NCI-H2196 treated with DMSO at 0.1 percent for 48 hours (cell line): ENCODE measurements around the gene TLE5.
"Not testable (repeated sequence)": the region's sequence is repeated elsewhere in the genome, so short reads cannot be mapped to it uniquely, and the experiment has no call there.

Experiments
- DNase-seq: peaks from one replicate; lab custom pipeline; 2025; ENCODE audit not compliant: unreplicated experiment; lab: John Stamatoyannopoulos, UW

TLE5 gene

DNA sequence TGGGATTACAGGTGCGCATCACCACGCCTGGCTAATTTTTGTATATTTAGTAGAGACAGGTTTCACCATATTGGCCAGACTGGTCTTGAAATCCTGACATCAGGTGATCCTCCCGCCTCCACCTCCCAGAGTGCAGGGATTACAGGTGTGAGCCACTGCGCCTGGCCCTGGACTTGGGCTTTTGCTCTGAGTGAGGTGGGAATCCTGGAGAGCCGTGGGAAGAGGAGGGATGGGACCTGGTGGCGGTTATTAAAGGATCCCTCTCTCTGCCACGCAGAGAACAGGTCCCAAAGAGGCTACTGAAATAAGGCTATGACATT is 1.7 kb upstream of the TLE5 start:
- DNase-seq: no peak

DNA sequence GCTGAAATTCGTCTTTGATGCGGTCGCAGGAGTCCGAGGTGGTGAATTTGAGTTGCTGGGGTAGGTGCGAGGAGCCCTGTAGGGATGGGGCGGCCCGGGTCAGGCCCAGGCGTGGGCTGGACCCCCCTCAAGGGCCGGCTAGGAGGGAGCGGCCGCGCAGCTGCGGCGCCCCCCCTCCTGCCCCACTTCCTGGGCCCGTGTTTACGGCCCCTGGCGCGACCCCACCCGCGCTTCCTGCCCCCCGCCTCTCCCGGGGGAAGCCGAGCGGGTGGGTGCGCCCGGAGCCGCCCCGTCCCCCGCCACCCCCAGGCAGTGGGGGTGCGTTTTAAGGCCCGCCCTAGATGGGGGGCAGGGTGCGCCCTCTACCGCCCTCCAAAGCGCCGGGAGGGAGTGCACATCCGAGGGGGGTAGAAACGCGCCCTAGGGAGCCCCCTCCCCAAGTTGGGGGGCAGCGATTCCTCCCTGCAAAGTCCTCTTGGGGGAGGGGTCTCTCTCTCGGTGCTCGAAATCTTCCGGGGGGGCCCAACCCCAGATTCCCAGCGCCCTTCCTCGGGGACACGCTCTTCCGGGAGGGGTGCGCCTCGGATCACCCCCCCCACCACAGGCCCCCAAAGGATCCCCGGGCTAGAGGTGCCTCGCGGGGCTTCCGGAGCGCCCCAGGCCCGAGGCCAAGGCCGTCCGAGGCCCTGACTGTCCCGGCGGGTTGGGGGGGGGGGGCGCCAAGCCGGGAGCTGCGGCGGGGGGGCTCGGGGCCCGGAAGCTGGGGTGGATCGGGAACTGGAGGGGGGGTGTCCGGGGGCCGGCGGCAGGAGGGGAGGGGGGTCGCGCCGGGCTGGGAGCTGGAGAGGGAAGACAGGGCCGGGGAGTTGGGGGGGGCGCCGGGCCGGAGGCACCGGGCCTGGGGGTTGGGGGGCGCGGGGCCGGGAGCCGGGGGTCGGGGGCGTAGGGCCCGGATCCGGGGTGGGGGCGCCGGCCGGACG is 823 bp downstream of the TLE5 start:
- no peak for DNase-seq

DNA sequence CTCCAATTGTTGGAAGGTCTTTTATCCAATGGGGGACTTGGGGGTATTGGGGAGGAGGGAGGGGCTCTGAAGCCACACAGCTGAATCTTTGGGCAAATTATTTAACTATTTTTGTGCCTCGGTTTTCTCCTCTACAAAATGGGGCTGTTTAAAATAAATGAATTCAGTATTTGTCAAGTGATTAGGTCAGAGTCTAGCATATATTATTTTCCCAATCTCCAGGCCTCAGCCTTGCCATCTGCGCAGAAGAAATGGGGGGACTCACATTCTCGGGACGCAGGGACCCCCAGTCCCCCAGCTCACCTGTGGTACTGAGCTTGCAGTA is 1.5 kb downstream of the TLE5 start:
- DNase-seq: no peak

DNA sequence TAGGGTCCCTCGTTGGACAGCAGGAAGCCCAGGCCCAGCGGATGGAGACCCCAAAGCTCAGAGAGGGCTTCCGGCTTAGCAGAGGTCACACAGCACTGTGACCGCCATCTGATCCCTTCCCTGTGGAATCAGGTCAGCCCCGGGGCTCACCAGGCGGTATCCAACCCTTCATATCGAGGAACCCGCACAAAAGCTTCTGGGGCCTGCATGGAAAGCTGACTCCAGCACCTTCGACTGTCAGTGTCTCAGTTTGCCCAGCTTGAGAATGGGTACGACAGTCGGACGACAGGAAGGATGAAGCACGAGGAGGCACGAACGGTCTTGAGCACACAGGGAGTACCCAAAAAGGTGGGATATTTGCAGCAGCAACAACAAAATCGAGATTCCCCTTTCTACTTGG is 2.6 kb downstream of the TLE5 start:
- no peak for DNase-seq

DNA sequence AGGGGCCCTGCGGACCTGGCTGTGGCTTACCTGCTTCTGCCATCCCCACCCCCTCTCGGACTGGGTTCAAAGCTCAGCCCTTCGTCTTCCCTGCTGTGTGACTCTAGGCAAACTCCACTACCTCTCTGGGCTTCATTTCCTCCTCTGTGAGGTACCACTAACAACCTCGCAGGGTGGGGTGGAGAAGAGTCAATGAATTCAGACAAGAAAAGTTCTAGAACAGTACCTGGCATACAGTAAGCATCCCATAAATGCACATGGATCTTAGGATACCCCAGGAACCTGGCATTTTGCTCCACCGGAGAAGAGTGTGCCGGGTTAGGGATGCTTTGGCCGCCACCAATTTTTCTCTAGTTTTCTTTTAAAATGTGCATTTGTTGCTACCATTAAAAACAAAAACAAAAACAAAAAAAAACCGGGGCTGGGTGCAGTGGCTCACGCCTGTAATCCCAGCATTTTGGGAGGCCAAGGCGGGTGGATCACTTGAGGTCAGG is 3.4 kb downstream of the TLE5 start:
- no peak for DNase-seq

DNA sequence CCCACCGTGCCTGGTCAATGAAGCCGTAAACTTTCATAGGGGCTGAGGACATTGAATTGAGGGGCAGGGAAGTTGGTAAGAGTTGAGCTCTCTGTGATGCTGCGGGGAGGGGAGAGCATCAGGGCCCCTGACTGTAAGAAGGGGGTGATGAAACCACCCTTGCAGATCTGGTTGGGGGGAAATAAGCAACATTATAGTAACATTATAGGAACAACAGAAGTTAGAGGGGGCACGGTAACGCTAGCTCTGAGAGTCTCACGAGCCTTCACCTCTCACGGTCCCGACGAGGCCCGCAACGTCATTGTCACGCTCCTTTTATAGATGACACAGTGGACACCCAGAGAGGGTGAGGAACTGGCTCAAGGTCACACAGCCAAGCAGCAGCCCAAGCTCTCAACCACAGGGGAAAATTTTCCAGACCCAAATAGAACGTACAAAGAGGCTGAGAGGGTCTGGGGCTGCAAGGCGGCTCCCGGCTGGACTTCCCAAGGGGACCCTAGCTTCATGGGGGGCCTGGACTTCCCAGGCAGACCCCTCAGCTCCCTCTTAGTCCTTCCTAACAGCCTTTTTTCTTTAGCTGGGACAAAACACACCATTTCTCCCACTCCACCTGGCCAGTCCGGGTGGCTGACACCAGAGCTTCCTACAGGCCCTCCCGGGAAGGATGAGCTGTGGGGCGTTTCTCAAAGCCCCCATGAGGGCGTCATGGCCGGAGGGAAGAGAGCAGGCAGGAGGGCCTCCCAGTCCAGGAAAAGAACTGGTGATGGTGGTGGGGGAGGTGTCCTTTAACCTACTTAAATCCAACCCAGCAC is 4.1 kb downstream of the TLE5 start:
- no peak for DNase-seq

DNA sequence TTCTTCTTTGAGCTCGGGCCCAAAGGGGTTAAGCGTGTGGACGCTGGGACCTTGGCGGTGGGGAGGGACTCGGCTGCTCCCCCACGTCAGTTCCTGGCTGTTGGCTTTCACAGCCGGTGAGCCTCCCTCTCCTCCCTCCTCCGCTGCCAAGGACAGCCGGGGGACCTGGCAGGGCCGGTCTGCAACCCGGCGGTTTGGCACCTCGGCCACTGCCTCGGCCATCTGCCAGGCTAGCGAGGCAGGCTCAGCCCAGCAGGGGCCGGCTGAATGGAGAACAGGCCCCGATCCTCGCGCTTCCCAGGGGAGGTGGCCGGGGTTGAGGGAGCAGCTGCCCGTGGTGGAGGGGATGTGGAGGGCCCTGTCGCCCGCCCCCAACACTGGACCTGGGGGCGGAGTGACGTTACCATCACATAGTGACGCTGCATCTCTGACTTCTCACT is 5.0 kb downstream of the TLE5 start:
- peak; percentile 85 for DNase-seq

DNA sequence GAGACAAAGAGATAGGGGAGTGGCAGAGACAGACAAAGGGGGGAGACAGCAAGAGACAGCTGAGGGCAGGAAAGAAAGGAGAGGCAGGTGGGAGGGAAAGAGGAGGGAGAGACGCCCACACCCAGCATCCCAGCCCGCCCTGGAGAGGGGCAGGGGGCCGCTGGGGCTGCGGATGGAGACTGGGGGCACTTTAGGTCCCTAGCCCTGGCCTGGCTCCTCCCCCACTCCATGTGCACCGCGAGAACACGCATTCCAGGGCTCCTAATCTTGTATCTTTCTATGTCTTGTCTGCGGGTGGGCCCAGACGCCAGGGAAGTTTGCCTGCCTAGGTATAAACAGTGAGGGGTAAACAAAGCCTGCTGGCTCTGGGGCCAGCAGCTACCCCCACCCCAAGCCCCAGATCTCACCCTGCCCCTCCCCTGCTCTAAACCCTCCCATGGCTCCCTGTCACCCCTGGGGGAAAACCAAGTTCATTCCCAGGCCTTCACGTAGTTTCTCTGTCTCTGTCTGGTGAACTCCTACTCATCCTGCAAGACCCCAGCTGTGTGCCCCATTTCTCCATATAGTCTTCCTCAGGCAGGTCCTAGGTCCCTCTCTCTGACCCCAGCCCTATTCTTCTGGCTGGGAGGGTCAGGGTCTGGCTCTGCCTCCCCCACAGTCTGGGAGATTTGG is 5.7 kb downstream of the TLE5 start:
- DNase-seq: peak; percentile 81

DNA sequence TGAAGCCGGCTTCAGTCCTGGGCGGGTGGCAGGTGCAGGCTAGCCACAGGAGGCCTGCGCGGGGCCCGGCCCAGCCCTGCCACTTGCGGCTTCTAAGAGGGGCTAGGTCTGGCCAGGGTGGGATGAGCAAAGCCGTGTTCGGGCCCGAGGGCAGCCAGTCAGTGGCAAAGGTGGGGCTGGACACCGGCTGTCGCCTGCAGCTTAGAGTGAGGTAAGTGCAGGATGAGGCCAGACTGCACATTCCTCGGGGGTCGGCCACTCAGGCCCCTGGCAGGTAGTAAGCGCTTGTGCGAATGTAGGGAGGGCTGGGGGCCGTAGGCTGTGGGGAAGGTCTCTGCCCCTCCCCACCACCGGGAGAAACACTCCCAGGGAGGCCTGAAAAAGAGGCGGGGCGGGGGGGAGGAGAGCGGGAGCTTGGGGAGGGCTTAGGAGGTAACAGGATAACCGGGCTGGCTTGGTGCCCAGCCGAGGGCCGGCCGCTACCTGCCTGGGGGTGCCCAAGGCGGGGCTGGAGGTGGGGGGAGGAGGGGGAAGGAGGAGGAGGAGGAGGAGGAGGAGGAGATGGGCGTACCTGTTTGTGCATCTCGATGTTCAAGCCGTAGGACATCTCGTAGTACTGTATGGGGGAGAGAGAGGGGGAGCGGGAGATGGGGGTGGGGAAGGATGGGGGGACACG is 6.4 kb downstream of the TLE5 start:
- DNase-seq: peak; percentile 81

DNA sequence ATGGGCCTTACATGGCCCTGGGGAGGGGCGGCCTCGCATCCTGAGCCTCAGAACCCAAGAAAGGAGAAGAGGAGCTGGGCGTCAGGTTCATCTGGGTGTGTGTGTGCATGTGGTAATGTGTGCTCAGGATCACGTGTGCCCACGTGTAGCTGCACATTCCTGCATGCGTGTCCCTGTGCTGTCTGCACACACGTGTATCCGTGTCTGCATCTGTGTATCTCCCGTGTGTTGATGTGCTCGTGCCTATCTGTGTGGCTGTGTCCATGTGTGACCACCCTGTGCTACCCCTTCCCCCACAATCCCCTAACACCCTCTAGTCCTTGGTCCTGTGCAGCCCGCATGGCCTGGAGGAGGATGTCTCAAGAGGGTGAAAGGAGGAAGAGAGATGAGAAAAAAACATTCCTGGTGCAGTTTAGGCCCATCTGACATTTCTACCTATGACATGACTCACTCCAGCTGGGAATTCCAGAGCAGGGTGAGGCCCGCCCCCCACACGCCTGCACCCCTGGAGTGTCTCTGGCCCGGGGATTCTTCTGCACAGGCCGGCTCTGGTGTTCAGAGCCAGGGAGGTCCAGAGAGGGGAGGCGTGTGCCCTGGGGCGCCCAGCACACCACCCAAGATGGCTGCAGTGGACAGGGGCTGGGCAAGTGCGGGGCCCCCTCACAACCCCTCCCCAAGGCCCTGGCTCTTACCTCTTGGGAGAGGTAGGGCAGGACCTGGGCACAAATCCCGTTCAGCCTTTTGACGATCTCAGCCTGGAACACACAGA is 7.1 kb downstream of the TLE5 start:
- DNase-seq: no peak

DNA sequence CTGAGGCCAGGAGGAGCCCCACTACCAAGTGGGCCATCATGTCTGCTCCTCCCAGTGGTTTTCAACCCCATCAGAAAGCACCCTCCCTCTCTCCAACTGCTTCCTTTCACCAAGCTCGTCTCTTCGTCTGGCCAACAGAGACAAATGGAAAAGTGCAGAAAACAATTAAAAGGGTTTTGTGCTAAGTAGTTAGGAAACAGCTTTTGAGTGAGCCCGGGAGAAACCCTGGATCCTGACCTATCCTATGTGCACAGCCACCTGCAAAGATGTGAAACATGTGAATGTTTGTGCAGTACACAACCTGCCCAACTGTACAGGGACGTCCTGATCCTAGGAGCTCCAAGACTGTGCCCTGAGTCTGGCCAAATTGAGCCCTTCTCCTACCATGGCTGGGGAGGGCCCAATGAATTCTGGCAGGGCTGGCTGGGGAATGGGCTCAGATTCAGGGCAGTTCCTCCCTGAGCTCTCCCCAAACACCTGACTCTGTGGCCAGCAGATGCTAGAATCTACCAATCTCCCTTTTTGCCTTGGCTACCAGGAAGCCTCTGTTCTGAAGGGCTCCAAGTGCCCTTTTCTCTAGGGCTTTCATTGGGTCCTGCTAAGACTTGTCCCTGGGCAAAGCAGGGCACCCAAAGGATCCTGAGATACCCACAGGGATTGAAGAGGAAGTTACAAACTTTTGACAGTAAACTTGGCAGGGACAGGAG is 7.9 kb downstream of the TLE5 start:
- no peak for DNase-seq

DNA sequence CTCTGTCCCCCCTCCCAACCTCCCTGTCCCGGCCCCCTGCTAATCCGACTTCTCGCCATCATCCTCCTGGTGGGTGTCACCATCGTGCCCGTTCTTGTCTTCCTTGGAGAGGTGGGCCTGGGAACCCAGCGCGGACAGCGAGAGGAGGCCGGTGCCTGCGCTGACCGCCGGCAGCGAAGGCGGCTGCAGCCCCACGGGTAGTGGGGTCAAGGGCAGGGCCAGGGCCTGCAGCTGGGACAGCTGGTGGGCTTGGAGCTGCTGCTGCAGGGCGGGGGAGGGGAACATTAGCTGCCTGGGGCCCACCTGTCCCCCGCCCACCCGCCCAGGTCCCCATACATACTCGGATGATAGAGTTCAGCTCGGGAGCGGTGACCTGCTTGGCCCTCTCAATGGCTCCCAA is 8.5 kb downstream of the TLE5 start:
- no peak for DNase-seq

DNA sequence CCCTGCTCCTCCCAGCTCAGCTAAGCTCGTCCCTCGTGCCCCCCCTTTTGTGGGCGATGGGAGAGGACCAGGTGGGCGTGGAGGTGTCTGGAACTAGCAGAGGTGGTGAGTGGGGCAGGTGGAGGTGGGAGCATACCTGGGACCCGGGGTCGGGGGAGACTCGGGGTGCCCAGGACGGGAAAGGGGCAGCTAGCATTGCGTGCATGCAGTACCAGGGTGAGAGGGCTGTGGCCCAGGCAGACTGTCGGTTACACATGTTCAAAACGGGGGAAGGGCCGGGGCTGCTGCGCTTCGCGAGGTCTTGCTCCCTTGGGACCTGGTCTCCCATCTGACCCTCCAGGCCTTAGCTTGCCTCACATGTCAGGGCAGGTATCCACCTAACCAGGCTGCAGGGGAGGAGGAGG is 9.1 kb downstream of the TLE5 start:
- no peak for DNase-seq

DNA sequence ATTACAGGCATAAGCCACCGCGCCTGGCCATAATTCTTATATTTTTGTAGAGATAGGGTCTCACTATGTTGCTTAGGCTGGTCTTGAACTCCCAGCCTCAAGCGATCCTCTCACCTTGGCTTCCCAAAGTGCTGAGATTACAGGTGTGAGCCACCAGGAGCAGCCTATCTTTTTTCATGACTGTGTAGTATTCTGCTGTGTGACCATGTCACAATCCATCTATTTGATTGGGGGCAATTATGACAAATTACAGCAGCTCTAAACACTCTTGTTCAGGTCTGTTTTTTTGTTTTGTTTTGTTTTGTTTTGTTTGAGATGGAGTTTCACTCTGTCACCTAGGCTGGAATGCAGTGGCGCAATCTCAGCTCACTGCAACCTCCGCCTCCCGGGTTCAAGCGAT is 12.3 kb downstream of the TLE5 start:
- not testable (repeated sequence) for DNase-seq

DNA sequence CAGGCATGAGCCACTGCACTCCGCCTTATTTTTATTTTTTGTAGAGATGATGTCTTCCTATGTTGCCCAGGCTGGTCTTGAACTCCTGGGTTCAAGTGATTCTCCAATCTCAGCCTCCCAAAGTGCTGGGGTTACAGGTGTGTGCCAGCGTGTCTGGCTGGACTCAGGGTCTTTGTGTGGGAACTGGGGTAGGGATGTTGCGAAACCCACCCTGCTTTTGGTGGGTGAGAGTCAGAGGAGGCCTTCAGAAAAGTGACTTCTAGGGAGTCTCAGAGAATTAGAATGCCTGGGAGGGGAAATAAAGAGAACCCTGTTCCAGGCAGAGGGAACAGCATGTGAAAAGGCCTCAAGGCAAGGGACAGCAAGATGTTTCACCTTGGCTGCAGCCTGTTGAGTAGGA is 13.2 kb downstream of the TLE5 start:
- no peak for DNase-seq

DNA sequence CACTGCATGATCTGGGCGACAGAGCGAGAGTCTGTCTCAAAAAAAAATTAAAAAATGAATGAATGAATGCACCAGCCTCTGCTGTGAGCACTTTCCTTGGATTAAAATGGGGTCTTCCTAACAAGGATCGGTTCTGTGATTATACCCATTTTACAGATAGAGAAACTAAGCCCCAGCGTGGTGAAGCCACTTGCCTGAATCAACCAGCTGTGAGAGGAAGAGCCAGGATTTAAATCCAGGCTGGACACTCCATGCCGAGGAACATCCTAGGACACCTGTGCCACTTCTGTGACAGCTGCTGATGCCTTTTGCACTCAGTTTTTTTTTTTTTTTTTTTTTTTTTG is 14.1 kb downstream of the TLE5 start:
- DNase-seq: no peak

DNA sequence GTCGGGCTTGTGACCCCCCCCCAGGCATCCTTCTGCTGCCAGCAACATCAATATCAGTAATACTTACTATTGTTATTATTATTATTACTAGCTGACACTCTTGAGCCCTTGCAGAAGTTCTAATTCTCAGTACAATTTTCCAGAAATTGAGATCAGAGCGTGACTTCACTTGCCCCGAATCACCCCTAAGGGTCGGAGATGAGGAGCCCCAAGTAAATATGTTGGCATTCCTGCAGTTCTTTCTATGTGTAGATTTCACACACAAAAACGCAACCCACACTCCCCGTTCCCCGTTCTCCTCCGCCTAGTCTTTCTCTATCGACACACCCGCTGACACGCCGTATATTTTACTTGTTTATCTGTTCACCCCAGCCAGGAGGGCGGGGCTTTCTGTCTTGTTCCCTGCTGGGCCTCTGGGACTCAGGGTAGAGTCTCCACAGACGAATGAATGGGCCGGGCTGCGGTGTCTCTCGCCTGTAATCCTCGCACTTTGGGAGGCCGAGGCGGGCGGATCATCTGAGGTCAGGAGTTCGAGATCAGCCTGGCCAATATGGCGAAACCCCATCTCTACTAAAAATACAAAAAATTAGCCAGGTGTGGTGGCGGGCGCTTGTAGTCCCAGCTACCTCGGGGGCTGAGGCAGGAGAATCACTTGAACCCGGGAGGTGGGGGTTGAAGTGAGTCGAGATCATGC is 14.7 kb downstream of the TLE5 start:
- DNase-seq: peak; percentile 60

DNA sequence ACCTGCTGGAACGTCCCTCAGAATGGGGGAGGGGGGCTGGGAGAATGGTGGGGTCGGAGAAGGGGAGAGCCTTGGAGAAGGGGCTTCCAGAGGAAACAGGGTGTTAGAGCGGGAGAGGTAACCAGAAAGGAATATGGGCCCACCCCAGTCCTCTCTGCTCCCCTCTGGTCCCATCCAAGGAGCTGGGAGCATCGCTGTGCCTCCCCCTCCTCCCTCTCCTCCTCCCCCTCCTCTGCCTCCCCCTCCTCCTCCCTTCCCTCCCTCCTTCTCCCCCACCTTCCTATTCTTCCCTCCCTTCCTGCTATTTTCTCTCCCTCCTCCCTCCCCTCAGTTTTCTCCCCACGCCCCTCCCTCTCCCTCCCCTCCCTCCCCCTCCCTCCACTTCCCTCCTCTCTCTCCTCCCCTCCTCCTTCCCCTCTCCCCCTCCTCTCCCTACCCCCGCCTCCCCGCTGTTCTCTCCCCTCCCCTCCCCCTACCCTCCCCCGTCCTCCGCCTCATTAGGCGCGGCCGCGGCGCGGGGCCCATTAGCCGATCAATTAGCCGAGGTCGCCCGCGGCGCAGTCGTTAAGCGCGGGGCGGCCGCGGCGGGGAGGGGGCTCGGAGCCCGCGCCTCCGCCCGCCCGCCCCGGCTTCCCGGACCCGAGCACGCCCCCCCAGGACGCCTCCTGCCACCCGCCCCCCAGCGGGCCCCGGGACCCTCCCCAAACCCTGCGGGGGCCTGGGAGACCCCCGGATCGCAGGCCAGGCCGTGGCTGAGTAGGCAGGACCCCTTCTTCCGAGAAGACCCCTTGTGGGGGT is 15.4 kb downstream of the TLE5 start:
- DNase-seq: peak; percentile 42
